ENCODE results near the gene DCLK2.

DNA sequence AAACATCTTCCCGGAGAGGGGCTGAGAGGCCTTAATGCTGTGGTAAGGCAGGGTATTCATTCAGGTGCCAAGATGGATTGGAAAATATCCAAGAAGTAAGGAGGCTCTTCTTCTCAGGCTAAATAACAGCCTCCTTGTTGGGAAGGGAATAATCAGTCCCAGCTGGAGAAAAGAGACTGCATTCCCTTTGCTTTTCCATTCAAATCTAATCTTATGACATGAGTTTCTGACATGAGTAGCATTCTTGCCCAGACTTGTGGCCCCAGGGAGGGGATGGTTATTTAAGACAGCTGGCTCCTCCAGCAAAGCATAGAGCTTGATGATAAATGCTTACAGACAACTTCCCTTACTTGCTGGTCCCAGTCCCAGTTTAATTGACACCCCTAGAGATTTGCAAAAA, 98.3 kb downstream of the DCLK2 start:
- TF ChIP-seq CTCF (conservative IDR thresholded peaks at IDR 0.05; ENCODE audit: low read length) (no peak), EZH2phosphoT487 (IDR thresholded peaks at IDR 0.05; ENCODE audit: borderline replicate concordance, low read depth, low read length) (no peak)

Data from OCI-LY7 (cell line).